ENCODE data around the gene LRRC56.
"Not testable (repeated sequence)": the region's sequence is repeated elsewhere in the genome, so short reads cannot be mapped to it uniquely, and the experiment has no call there.

The LRRC56 gene

GRCh38 chr11:501683-502287, 35.5 kb upstream of the LRRC56 start:
- no peak for DNase-seq

DNA sequence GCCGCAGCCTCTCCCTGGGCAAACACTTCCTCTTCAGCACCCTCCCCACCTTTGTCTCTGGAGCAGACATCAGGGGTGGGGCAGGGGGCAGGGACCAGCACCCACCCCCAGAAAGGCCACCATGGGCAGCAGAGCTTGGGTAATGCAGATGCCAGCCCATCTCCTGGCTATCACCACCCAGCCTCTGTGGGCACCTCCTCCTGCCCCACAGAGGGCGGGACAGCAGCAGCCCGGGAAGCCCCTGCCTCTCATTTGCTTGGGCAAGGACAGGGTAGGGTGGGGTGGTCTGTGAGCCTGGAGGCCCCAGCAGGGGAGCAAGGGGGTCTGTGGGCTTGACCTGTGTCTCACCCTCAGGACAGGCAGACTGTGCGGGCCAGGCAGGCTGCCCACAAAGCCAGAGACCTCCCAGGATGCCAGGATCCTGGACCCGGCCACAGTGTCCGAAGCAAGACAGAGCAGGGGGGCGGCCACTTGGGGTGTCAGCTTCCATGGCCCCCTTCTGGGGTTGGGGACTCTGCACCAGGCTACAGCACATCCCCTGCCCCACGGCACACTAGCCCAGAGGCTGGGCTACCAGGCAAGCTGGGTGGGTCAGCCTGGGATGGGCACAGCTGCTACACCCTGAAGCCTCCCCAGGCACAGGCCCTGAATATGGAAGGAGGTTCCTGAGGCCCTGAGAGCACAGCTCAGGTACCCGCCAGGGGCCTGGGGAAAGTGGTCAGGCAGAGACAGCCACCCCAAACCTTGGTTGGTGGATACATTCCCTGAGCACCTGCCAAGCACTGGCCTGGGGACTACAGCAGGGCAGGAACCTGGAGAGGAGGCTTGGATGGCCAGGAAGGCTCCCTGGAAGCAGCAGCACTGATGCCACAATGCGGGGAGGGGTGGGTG, 34.8 kb upstream of the LRRC56 start:
- no peak for DNase-seq

DNA sequence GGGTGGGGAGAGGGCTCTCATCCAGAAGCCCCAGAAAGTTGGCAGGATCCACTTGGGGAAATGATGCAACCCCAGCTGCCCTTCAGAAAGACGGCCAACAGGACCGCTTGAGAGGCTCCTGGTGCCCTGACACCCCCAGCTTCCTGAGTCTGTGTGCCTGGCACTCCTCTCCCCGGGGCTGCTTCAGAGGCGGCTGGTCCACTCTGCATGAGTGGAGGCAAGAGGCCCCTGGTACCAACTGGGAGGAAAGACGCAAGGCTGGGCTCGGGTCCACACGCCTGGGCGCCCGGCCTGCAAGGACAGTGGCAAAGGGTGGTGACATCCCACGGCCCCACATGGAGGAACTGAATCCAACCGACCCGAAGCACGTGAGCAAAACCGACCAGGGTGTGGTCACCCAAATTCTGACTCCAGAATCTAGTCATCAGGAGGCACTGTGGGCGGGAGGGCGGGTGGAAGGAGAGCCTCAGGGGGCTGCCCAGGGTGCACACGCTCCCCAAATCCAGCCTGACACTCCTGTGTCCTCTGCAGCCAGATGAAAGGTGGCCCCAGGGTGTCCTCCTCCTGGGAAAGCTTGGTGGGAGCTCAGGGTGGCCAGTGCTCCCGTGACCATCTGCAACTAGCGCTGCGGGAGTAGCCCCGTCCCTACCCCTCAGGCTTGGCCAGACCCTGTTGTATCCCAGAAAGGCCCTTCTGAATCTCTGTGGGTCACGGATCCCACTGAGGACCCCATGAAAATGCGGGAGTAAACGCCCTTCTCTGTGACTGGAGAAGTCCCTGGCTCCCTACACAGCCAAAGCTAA, 33.9 kb upstream of the LRRC56 start:
- DNase-seq: no peak

DNA sequence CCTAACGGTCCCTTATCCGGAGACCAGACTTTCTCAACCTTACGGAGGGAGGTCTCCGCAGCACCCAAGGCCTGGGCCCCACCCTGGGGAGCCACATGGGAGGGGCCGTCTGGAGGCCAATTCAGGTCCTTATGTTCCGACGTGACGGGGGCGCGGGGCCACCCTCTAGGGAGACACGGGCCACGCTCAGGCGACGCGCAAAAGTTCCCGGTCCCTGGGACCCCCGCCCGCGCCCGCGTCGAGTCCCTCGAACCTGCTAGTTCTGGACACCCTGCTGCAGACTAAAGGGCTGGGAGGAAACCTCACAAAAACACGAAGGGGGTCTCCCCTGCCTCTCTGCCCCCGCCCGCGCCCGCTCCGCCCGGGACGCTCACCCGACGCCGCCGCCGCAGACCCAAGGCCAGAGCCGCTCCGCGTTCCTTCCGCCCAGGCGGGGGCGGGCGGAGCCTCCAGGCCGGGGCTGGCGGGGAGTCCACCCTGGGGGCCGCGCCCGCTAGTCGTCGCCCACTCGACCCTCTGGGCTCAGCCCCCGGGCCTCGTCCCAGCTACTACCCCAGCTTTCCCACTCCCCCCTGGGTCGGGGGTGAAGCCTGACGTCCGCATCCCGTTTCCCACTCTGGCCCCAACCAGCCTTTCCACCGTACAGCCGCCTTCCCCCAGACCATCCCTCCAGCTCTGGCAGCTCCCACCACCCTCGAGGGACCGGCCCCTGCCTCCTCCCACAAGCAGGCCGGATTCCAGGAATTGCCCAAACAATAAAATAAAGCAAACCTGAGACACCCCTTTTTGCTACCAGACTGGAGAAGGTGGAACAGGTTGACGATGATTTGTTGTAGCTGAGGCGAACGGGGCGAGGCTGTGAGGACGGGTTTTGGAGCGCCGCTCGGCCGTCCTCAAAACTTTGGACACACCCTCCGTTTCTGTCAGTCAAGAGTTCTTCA, 33.0 kb upstream of the LRRC56 start:
- no peak for DNase-seq

DNA sequence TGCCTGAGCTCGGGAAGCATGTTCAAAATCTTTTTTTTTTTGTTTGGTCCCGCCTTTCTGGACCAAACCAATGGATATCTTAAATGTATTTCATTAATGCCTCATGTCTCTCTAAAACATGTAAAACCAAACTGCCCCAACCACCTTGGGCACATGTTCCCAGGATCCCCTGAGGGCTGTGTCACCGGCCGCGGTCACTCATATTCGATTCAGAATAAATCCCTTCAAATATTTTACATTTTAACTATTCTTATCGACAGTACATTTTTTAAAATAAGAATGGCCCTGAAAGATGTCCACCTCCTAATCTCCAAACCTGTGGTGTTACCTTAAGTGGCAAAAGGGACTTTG, 32.4 kb upstream of the LRRC56 start:
- no peak for DNase-seq

- DNase-seq: peak; percentile 95
Observed at GRCh38 chr11:506238-506994, 30.9 kb upstream of the LRRC56 start.

GRCh38 chr11:506995-507726, 30.2 kb upstream of the LRRC56 start, which contains the start of gene RNH1:
TSS of gene RNH1 (minus strand) at chr11:507242. CDS start at chr11:502162, 5,080 bp downstream.
- peak; percentile 99 for DNase-seq

DNA sequence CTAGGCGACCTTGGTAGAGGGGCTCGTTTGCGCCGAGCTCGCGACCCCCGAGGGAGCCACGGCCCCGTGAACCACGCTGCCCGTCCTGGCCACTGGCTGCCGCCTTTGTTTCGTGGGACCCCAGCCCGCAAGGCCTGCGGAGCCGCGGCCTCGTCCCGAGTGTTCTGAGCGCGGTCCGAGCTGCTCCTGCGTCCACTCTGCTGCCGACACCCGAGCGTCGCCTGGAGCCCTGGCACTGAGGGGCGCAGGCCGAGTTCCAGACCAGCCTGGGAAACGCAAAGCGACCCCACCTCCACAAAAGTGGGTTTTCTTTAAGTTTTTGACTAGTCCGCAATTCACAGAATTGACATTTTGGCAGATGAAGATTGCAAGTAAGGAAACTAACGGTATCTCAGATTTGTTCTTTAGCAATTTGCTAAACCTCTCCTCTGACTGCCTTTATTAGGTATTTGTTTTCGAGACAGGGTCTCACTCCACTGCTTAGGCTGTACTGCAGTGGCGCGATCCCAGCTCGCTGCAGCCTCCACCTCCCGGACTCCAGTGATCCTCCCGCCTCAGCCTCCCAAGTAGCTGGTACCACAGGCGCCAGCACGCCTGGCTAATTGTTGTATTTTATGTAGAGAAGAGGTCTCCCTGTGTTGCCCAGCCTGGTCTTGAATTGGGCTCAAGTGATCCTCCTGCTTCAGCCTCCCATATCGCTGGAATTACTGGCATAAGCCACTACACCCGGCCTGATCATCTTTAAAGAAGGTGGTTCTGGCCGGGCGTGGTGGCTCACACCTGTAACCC, 29.4 kb upstream of the LRRC56 start:
- no peak for DNase-seq

DNA sequence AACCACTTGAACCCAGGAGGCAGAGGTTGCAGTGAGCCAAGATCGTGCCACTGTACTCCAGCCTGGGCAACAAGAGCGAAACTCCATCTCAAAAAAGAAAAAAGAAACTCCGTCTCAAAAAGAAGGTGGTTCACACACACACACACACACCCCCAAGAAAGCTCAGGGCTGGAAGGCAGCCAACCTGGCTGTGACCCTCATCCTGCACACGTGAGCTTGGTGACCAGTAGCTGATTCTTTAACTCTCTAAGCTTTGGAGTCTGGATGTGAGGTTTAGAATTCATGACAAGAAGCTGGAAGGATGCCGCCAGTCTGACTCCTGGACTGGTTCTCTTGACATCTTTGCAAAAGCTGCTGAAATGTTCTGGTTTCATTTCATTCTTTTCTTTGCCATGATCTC, 28.4 kb upstream of the LRRC56 start:
- no peak for DNase-seq

GRCh38 chr11:512761-513595, 24.3 kb upstream of the LRRC56 start:
- DNase-seq: no peak

DNA sequence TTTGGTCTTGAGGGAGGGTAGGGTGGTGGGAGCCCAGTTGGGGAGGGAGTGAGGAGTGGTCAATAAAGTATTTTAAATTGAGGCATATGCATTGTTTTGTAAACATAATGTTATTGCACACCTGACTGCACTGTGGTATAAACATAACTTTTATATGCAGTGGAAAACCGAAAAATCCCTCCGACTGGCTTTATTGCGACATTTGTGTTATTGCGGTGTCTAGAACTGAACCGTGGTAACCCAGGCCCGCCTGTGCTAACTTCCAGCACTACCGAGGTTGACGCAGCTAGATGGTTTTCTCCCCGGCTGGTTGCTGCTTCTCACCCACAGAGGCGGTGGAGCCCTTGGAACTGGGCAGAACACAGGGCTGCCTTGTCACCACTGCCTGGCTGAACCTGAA, 22.7 kb upstream of the LRRC56 start:
- no peak for DNase-seq

GRCh38 chr11:515131-515530, 22.2 kb upstream of the LRRC56 start:
- DNase-seq: no peak

DNA sequence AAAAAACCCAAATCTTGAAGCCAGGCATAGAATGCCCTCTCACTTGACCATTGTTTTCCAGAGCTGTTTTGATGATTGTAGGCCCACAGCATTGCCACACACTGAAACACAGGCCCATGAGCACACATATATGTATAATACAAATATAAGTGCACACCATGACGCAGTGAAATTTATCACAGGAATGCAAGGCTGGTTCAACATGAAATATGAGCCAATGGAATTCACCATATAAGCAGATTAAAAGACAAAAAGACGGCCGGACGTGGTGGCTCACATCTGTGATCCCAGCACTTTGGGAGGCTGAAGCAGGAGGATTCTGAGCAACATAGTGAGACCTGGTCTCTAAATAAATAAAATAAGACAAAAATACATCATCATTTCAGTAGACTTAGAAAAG, 20.9 kb upstream of the LRRC56 start:
- DNase-seq: no peak

DNA sequence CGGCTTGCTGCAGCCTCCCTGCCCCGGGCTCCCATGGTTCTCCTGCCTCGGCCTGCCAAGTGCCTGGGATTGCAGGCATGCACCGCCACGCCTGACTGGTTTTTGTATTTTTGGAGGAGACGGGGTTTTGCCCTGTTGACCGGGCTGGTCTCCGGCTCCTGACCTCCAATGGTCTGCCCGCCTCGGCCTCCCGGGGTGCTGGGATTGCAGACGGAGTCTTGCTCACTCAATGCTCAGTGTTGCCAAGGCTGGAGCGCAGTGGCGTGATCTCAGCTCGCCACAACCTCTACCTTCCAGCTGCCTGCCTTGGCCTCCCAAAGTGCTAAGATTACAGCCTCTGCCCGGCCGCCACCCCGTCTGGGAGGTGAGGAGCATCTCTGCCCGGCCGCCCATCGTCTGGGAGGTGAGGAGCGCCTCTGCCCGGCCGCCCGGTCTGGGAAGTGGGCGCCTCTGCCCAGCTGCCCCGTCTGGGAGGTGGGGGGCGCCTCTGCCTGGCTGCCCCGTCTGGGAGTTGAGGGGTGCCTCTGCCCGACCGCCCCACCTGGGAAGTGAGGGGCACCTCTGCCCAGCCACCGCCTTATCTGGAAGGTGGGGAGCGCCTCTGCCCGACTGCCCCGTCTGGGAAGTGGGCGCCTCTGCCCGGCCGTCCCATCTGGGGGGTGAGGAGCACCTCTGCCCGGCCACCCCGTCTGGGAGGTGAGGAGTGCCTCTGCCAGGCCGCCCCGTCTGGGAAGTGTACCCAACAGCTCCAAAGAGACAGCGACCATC, 20.2 kb upstream of the LRRC56 start:
- not testable (repeated sequence) for DNase-seq

DNA sequence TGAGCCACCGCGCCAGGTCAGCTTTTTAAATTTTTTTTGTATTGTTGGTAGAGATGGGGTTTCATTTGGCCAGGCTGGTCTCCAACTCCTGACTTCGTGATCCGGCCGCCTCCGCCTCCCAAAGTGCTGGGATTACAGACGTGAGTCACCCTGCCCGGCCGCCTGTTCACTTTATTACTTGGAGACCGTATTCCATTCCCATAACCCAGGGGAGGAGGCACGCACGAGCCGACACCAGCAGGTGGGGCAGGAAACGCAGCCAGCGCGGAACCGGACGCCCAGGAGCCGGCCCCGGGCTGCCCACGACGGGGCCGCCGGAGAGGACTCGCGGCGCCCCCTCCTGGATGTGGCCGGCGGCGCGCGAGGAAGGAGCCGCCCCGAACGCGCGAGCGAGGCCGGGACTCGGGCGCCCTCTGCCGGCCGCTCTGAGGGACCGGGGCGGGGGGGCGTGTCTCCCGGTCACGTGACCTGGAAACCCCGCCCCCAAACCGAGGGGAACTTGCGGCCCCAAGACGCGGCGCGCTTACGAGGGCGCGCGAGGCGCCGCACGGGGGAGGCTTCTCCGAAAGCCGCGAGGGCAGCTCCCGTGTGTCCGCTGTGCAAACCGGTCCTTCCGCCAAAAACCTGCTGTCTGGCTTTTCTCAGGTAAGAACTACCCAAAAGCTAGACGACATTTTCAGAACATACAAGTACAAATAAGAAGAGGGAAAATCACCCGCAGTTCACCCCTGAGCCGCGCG, 18.7 kb upstream of the LRRC56 start:
- peak; percentile 87 for DNase-seq

- no peak for DNase-seq
Observed at GRCh38 chr11:520428-521176, 16.7 kb upstream of the LRRC56 start.

DNA sequence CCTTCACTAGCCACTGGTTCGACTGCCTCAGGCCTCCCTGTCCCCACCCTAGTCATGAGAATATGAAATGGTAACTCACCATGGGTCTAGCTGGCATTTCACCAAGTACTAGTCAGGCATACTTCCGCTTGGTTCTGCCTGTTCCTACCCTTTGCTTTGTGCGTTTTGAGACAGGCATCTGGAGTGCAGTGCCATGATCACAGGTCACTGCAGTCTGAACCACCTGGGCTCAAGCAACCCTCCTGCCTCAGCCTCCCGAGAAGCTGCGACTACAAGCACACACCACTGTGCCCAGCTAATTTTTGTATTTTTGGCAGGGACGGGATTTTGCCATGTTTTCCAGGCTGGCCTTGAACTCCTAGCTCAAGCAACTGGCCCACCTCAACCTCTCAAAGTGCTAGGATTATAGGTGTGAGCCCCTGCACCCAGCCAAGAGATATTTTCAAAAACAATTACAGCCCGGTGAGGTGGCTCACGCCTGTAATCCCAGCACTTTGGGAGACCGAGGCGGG, 16.1 kb upstream of the LRRC56 start:
- no peak for DNase-seq

Measured in effector CD4-positive, alpha-beta T cell (primary cell).